Effector memory CD4-positive, alpha-beta T cell (primary cell): ENCODE data around the gene TBK1.

Experiments
- DNase-seq, 3 donors: peaks; one replicate each; pipeline ENCODE4 v3.0.0-alpha.2; 2020
- H3K27ac ChIP-seq: 2 replicates; pipeline ENCODE4 v1.7.0; 2013; ENCODE audit warnings: mild to moderate bottlenecking, low read length, moderate library complexity; ENCODE audit not compliant: insufficient read depth, poor library complexity, severe bottlenecking
- H3K27me3 ChIP-seq: replicated peaks from 2 replicates; pipeline ENCODE4 v1.7.0; 2013; ENCODE audit warnings: mild to moderate bottlenecking, low read length; ENCODE audit not compliant: insufficient read depth, control insufficient read depth, poor library complexity, severe bottlenecking
- H3K36me3 ChIP-seq: 2 replicates; pipeline ENCODE4 v1.7.0; 2013; ENCODE audit warnings: mild to moderate bottlenecking, low read length, moderate library complexity; ENCODE audit not compliant: control insufficient read depth, insufficient read depth
- H3K4me1 ChIP-seq: 2 replicates; pipeline ENCODE4 v1.7.0; 2013; ENCODE audit warnings: low read length, mild to moderate bottlenecking; ENCODE audit not compliant: control insufficient read depth, insufficient read depth, poor library complexity, severe bottlenecking
- H3K4me3 ChIP-seq: 2 replicates; pipeline ENCODE4 v1.7.0; 2013; ENCODE audit warnings: low read length, low read depth, mild to moderate bottlenecking; ENCODE audit not compliant: insufficient read depth, poor library complexity, severe bottlenecking
- H3K9me3 ChIP-seq: 2 replicates; pipeline ENCODE4 v1.7.0; 2013; ENCODE audit warnings: mild to moderate bottlenecking, low read length, moderate library complexity; ENCODE audit not compliant: control insufficient read depth

TBK1 gene

GRCh38 chr12:64450711-64451486 lies 1.0 kb upstream of the TBK1 start:
- Histone ChIP-seq H3K36me3 (no peaks in the 10 kb centered on the region), H3K4me1 (peaks cover 16% of the 10 kb centered on the region), H3K27me3 (no peaks in the 10 kb centered on the region), H3K9me3 (no peaks in the 10 kb centered on the region), H3K27ac (peak overlapping the region; percentile 91), H3K4me3 (peak overlapping the region; percentile 94)
- no peak for DNase-seq

- Histone ChIP-seq H3K9me3 (no peaks in the 10 kb centered on the region), H3K27me3 (no peaks in the 10 kb centered on the region), H3K27ac (peak overlapping the region; percentile 91), H3K4me3 (peak overlapping the region; percentile 94), H3K4me1 (peaks cover 31% of the 10 kb centered on the region), H3K36me3 (no peaks in the 10 kb centered on the region)
- no peak for DNase-seq
These were observed 824 bp downstream of the TBK1 start for GRCh38 chr12:64452559-64453329.

GRCh38 chr12:64455506-64455905 lies 3.6 kb downstream of the TBK1 start:
- DNase-seq = no peak
- Histone ChIP-seq H3K27ac (no peak overlapping the region), H3K9me3 (no peaks in the 10 kb centered on the region), H3K4me1 (peaks cover 37% of the 10 kb centered on the region), H3K4me3 (no peak overlapping the region), H3K27me3 (no peaks in the 10 kb centered on the region), H3K36me3 (no peaks in the 10 kb centered on the region)

- H3K4me3 ChIP-seq = no peak overlapping the region
- no peak overlapping the region for H3K27ac ChIP-seq
- no peaks in the 10 kb centered on the region for H3K27me3 ChIP-seq
- peaks cover 34% of the 10 kb centered on the region for H3K4me1 ChIP-seq
- H3K36me3 ChIP-seq = no peaks in the 10 kb centered on the region
- DNase-seq = no peak
- H3K9me3 ChIP-seq = no peaks in the 10 kb centered on the region
These were observed 4.2 kb downstream of the TBK1 start for GRCh38 chr12:64456119-64456518.

- DNase-seq = peak in 2 of 3 donors; percentile 3 to 14
- peak overlapping the region; percentile 47 for H3K27ac ChIP-seq
- peaks cover 27% of the 10 kb centered on the region for H3K4me1 ChIP-seq
- H3K9me3 ChIP-seq = no peaks in the 10 kb centered on the region
- no peaks in the 10 kb centered on the region for H3K27me3 ChIP-seq
- H3K4me3 ChIP-seq = no peak overlapping the region
- no peaks in the 10 kb centered on the region for H3K36me3 ChIP-seq
These were observed 5.1 kb downstream of the TBK1 start for GRCh38 chr12:64457032-64457431.

- H3K4me1 ChIP-seq = peaks cover 27% of the 10 kb centered on the region
- no peak overlapping the region for H3K4me3 ChIP-seq
- H3K27ac ChIP-seq = peak overlapping the region; percentile 47
These were observed 5.5 kb downstream of the TBK1 start for GRCh38 chr12:64457466-64457865.

GRCh38 chr12:64457923-64458322 lies 6.0 kb downstream of the TBK1 start:
- Histone ChIP-seq H3K36me3 (no peaks in the 10 kb centered on the region), H3K9me3 (no peaks in the 10 kb centered on the region), H3K4me1 (peaks cover 27% of the 10 kb centered on the region), H3K4me3 (no peak overlapping the region), H3K27me3 (no peaks in the 10 kb centered on the region), H3K27ac (peak overlapping the region; percentile 47)
- no peak for DNase-seq

More at GRCh38 chr12:64457466-64457865, 5.5 kb downstream of the TBK1 start:
- H3K9me3 ChIP-seq = no peaks in the 10 kb centered on the region
- no peak for DNase-seq
- no peaks in the 10 kb centered on the region for H3K36me3 ChIP-seq
- no peaks in the 10 kb centered on the region for H3K27me3 ChIP-seq

GRCh38 chr12:64459394-64459891 lies 7.5 kb downstream of the TBK1 start:
- no peaks in the 10 kb centered on the region for H3K27me3 ChIP-seq
- no peaks in the 10 kb centered on the region for H3K9me3 ChIP-seq
- peak overlapping the region; percentile 40 for H3K4me3 ChIP-seq
- DNase-seq = peak in 1 of 3 donors; percentile 12
- peaks cover 2% of the 10 kb centered on the region for H3K36me3 ChIP-seq
- H3K4me1 ChIP-seq = peaks cover 22% of the 10 kb centered on the region
- H3K27ac ChIP-seq = peak overlapping the region; percentile 64

GRCh38 chr12:64461634-64462414 lies 9.9 kb downstream of the TBK1 start:
- peaks cover 10% of the 10 kb centered on the region for H3K36me3 ChIP-seq
- H3K27ac ChIP-seq = no peak overlapping the region
- H3K27me3 ChIP-seq = no peaks in the 10 kb centered on the region
- H3K9me3 ChIP-seq = no peaks in the 10 kb centered on the region
- H3K4me3 ChIP-seq = no peak overlapping the region
- peaks cover 15% of the 10 kb centered on the region for H3K4me1 ChIP-seq
- DNase-seq = no peak
